Esophagus muscularis mucosa (tissue), 4 donors: ENCODE measurements around the gene CTTNBP2. TPM values are rescaled to one million over a fixed set of nuclear protein-coding genes. Genes with fewer than 3 reads are reported as not detected.

ENCODE experiments used
- DNase-seq: peaks from one replicate; pipeline ENCODE4 v3.0.0-alpha.2; 2017; ENCODE audit errors: extremely low spot score
- H3K27ac ChIP-seq, 4 donors: fragments of 200-600 bp; sonication (generic); replicated peaks in 1 of 4; 1 replicate in 3 of 4; 2 replicates in 1 of 4; pipeline ENCODE4 v1.5.1; 2016 to 2019; ENCODE audit warnings: mild to moderate bottlenecking in 1 of 4
- H3K27me3 ChIP-seq, 4 donors: fragments of 200-600 bp; sonication (generic); one replicate each; pipeline versions ENCODE4 v1.5.1 to v1.6.0; 2016 to 2019
- H3K36me3 ChIP-seq, 4 donors: fragments of 200-600 bp; sonication (generic); one replicate each; pipeline ENCODE4 v1.5.1; 2016 to 2019
- H3K4me1 ChIP-seq, 4 donors: fragments of 200-600 bp; sonication (generic); one replicate each; pipeline ENCODE4 v1.5.1; 2016 to 2019
- H3K4me3 ChIP-seq, 4 donors: fragments of 200-600 bp; sonication (generic); 1 replicate in 2 of 4; 2 replicates in 2 of 4; pipeline ENCODE4 v1.5.1; 2016 to 2019; ENCODE audit warnings: mild to moderate bottlenecking in 4 of 4, moderate library complexity in 1 of 4
- H3K9me3 ChIP-seq, 4 donors: fragments of 200-600 bp; sonication (generic); 1 replicate in 3 of 4; 2 replicates in 1 of 4; pipeline ENCODE4 v1.5.1; 2016 to 2019
- EP300 ChIP-seq: sonication (generic); formaldehyde crosslinking; IDR thresholded peaks from one replicate; pipeline ENCODE4 v1.6.1; 2017; ENCODE audit warnings: antibody characterized with exemption
- POLR2A ChIP-seq: fragments of 450-650 bp; IDR thresholded peaks from one replicate; pipeline ENCODE4 v1.6.1; 2017; ENCODE audit warnings: antibody characterized with exemption, moderate library complexity, mild to moderate bottlenecking, low read depth
- POLR2AphosphoS5 ChIP-seq, 2 donors: sonication (generic); formaldehyde crosslinking; IDR thresholded peaks; one replicate each; pipeline ENCODE4 v1.6.1; 2017; ENCODE audit warnings: antibody characterized with exemption in 2 of 2
- WGBS: methylation state at CpG from one replicate; pipeline ENCODE4 v1.1.5; 2018; 5-methylcytosine and 5-hydroxymethylcytosine counted together
- intact Hi-C: fragments of 100-400 bp; cut with DNase I; formaldehyde crosslinking; loops from one replicate; pipeline ENCODE4 v1.15.1; 2023
- total RNA-seq, 4 donors: library from RNA; depleted of rRNA; stranded (reverse); fragments of >200 nt; gene quantifications; one replicate each; pipeline versions ENCODE4 v1.1.0 to v1.2.1, GENCODE V29; 2016
- TF ChIP-seq, protein P1 (sequence below), 3 experiments: fragments of 200-600 bp in 2 of 3; fragments of 450-650 bp in 1 of 3; sonication (generic) in 2 of 3; IDR thresholded peaks; one replicate each; pipeline ENCODE4 v1.5.1; 2017 to 2019; ENCODE audit warnings: antibody characterized with exemption in 3 of 3, mild to moderate bottlenecking in 2 of 3, moderate library complexity in 1 of 3

CTTNBP2 gene
- total RNA-seq, 4 donors from 2014 or later, result 11.6 to 23.7 (median 13.7) TPM

DNA sequence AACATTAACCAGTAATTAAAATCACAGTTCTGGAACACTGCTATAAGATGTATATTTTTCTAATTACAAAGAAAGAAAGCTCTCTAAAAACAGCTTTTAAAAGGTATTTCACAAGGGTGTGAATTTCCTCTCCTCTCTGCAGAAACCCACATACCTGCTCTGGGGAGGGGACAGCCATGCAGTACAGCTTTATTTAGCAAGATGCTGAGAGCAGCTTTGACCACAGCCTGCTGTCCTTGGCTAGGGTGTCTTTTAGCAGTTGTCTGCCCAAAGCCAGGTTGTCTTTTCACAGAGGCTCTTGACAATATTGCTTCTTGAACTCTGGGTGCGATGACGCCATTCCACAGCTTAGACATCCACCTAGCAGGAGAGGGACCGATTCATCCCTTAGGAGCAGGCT, 148.3 kb downstream of the CTTNBP2 start:
- TF ChIP-seq POLR2A, result no peak
- no peak for TF ChIP-seq EP300
- TF ChIP-seq POLR2AphosphoS5 (IDR thresholded peaks at IDR 0.05), result no peak
- H3K9me3 ChIP-seq, result no peaks in the 10 kb centered on the region
- no peak overlapping the region for H3K4me3 ChIP-seq
- WGBS, result 92% methylated on average over 3 of the region's 3 CpGs
- DNase-seq, result no peak
- H3K27ac ChIP-seq, result no peak overlapping the region
- no peaks in the 10 kb centered on the region for H3K4me1 ChIP-seq
- H3K27me3 ChIP-seq, result no peaks in the 10 kb centered on the region
- peaks cover 0 to 63% (median 13%) of the 10 kb centered on the region in 4 donors for H3K36me3 ChIP-seq
- intact Hi-C loops, result no loop called here

DNA sequence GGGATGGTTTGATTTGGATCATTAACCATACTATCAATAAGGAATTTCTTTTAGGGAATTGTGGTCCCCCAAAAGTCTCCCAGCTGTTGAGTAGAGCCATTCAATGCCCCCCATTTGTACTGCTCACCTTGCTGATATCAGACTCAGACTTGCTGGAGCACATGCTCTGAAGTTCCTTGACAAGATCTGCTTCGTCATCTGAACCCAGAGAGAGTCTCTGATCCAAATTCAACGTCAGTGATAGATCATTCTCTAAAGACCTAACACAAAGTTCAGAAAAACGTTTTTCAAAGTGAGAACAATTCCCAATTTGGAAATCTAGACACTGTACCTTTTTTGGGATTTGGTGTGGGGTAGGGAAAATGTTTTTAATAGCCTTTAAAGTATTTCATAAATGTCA, 153.9 kb downstream of the CTTNBP2 start:
- Histone ChIP-seq H3K4me3 (no peak overlapping the region), H3K27me3 (no peaks in the 10 kb centered on the region), H3K36me3 (peaks cover 0 to 56% (median 7%) of the 10 kb centered on the region in 4 donors), H3K27ac (no peak overlapping the region), H3K4me1 (no peaks in the 10 kb centered on the region), H3K9me3 (no peaks in the 10 kb centered on the region)
- 76% methylated on average over 3 of the region's 3 CpGs for WGBS
- TF ChIP-seq, protein P1, sequence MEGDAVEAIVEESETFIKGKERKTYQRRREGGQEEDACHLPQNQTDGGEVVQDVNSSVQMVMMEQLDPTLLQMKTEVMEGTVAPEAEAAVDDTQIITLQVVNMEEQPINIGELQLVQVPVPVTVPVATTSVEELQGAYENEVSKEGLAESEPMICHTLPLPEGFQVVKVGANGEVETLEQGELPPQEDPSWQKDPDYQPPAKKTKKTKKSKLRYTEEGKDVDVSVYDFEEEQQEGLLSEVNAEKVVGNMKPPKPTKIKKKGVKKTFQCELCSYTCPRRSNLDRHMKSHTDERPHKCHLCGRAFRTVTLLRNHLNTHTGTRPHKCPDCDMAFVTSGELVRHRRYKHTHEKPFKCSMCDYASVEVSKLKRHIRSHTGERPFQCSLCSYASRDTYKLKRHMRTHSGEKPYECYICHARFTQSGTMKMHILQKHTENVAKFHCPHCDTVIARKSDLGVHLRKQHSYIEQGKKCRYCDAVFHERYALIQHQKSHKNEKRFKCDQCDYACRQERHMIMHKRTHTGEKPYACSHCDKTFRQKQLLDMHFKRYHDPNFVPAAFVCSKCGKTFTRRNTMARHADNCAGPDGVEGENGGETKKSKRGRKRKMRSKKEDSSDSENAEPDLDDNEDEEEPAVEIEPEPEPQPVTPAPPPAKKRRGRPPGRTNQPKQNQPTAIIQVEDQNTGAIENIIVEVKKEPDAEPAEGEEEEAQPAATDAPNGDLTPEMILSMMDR (IDR thresholded peaks at IDR 0.05), result no peak
- TF ChIP-seq POLR2A, result no peak
- no peak for TF ChIP-seq POLR2AphosphoS5 (IDR thresholded peaks at IDR 0.05)
- TF ChIP-seq EP300, result no peak
- intact Hi-C loops, result no loop called here
- DNase-seq, result no peak

DNA sequence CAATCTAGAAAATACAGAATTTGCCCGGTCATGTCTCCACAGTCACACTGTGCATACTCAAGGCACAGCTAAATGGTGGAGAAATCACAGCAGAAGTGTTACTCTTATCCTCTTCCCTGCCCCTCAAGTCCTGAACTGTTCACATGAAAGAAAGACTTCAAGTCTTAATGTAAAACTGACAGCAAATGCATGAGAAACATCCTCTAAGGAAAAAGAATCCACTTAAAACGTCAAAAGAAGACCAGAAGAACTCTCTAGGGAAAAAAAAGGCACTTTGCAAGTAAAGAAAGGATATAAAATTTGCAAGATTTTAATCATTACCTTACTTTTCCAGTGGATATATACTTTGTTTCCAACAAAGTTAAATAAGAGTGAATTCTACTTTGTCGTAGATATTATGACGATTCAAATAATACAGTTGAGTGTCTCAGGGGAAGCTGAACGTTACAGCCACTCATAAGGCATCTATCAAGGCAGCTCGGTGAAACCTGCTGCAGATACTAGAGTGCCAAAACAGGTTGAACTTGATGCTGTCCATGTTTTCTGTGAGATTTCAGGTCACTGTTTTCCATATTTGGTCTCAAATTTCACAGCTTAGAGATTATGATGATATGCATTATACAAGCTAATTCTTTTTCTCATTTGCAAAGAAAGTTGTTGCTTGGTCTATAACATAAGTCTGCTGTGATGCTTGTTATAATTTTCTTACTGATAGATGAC, 155.0 kb downstream of the CTTNBP2 start:
- WGBS, result 84% methylated on average over 6 of the region's 6 CpGs
- TF ChIP-seq, protein P1 (IDR thresholded peaks at IDR 0.05), result no peak
- no peak for TF ChIP-seq EP300
- no peak for TF ChIP-seq POLR2AphosphoS5 (IDR thresholded peaks at IDR 0.05)
- TF ChIP-seq POLR2A, result no peak

DNA sequence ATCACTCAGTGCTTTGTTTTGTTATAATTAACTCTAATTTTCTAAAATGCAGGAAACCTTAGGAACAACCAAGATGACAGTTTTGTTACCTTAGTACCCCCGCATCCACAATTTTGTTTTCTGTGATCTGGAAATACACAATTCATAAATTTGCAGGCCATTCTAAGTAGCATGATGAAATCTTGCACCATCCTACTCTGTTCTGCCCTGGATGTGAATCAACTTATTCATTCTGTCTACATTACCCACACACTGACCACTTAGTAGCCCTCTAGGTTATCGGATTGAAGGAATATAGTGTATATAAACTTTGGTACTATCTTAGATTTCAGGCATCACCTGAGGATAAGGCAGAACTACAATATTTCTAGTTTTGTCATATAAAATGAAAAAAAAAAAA, 155.9 kb downstream of the CTTNBP2 start:
- intact Hi-C loops, result no loop called here
- Histone ChIP-seq H3K9me3 (no peaks in the 10 kb centered on the region), H3K4me3 (no peak overlapping the region), H3K27ac (no peak overlapping the region), H3K27me3 (no peaks in the 10 kb centered on the region), H3K36me3 (peaks cover 0 to 47% (median 6%) of the 10 kb centered on the region in 4 donors), H3K4me1 (no peaks in the 10 kb centered on the region)
- TF ChIP-seq POLR2AphosphoS5 (IDR thresholded peaks at IDR 0.05) (no peak), POLR2A (no peak), EP300 (no peak)
- TF ChIP-seq, protein P1 (IDR thresholded peaks at IDR 0.05), result no peak
- WGBS, result 83% methylated on average over 2 of the region's 2 CpGs
- DNase-seq, result no peak

More for the DNA sequence above, 155.0 kb downstream of the CTTNBP2 start:
- no peak for DNase-seq
- Histone ChIP-seq H3K27ac (no peak overlapping the region), H3K4me3 (no peak overlapping the region), H3K36me3 (peaks cover 0 to 47% (median 6%) of the 10 kb centered on the region in 4 donors), H3K27me3 (no peaks in the 10 kb centered on the region), H3K4me1 (no peaks in the 10 kb centered on the region), H3K9me3 (no peaks in the 10 kb centered on the region)
- intact Hi-C loops, result no loop called here

DNA sequence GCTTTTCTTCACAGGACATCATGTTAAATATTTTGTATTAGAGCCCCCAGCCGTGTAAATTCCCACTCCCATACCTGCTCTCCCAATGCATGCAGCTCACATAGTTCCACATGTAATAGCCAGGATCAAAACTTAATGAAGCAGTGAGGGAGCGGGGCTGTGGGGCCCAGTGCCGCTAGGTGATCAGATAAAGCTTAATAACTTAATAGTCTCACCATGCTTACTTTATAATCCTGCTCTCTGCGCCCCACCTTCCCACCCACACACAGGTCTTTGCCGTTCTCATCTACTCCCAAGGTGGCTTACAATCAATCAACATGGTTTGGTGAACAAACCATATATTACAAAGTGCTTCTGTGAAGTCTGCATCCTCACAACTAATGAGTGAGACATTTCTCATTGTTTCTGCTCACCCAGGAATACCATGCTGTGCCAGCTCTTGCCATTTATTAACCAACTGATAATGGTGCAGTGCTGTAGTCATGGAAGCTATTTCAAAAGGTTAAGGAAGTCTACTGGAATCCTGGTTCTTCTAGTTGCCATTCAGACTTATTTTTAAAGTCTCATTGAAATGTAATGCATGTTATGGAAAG, 156.4 kb downstream of the CTTNBP2 start:
- intact Hi-C loops, result no loop called here
- peaks cover 0 to 47% (median 6%) of the 10 kb centered on the region in 4 donors for H3K36me3 ChIP-seq
- 75% methylated on average over 5 of the region's 5 CpGs for WGBS

More for the DNA sequence above, 156.4 kb downstream of the CTTNBP2 start:
- H3K27me3 ChIP-seq, result no peaks in the 10 kb centered on the region
- TF ChIP-seq POLR2AphosphoS5 (IDR thresholded peaks at IDR 0.05) (no peak), POLR2A (no peak), EP300 (no peak)
- TF ChIP-seq, protein P1 (IDR thresholded peaks at IDR 0.05), result no peak
- DNase-seq, result no peak
- no peaks in the 10 kb centered on the region for H3K4me1 ChIP-seq
- no peaks in the 10 kb centered on the region for H3K9me3 ChIP-seq
- H3K4me3 ChIP-seq, result no peak overlapping the region
- H3K27ac ChIP-seq, result no peak overlapping the region
